Midbrain (tissue), 1 donor: ENCODE results near the gene PITPNB.

ENCODE experiments used
- DNase-seq: peaks from one replicate; lab custom pipeline; 2025; lab: John Stamatoyannopoulos, UW

The PITPNB gene

DNA sequence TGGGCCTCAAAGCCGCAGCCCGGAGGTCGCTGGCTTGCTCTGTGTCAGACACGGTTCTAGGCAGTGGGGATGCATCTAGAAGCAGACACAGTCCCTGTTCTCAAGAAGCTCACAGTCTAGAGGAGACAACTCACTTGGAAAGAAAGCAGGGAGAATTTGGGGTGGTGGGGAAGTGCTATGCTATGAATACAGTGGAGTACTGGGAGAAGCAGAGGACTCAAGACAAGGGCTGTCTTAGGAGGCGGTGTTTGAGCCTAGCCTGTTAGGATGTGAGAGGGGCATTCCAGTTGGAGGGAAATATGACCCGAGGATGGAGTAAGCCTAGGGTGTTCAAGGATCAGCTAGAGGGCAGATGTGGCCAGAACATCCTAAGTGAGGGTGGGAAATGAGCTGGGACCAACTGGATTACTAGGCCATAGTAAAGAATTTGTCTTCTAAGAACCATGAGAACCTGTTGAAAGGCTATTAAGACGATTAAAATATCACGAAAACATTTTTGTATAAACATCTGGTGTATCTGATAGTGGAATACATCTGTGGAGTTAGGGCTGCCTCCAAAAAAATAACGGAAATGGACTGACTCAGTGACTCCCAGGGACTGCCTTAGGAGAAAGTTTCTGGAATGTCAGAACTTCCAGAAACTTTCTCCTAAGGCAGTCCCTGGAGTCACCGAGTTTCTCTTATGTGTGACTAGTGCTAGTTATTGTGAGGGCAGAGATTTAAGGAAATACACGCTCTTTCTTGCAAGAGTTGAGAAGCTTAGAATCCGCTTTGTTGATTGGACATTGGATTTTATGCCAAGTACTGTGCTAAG is 1.1 kb upstream of the PITPNB start:
- DNase-seq: peak; percentile 5

DNA sequence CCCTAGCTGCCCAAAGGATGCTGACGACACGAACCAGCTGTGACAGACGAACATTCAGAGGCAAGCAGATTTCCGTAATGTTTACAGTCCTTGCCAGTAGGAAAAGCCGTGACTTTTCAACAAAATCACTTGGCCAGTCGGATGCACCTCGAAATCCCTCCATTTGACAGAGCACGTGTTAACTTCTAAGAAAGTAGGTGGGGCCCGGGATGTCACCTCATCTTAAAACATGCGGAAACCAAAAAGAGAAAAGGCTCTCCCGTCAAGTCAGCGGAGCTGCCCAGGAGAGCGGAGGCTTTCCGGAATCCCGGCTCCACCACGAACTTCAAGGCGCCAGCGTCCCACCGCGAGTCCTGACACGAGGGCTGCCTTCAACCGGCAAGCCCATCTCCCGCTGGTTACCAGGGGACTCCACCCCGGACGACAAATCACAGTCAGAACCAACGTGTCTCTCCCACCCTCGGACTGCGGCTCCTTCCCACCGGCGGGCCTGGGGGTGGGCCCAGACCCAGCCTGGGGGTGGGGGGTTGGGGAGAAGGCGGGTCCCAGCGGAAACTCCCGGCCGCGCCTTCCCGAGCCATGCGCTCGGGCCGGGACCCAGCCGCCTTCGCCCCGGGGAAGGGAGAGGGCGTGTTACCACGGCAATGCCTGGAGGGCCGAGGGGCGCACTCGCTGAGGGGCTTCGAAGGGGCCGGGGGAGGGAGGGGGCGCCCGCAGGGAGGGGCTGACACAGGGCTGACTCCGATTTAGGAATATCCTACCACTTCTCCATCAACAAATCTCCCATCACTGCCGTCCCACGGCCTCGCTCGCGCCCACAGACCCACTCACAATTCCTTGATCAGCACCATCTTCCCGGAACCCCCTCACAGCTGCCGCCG is 475 bp downstream of the PITPNB start:
- no peak for DNase-seq

DNA sequence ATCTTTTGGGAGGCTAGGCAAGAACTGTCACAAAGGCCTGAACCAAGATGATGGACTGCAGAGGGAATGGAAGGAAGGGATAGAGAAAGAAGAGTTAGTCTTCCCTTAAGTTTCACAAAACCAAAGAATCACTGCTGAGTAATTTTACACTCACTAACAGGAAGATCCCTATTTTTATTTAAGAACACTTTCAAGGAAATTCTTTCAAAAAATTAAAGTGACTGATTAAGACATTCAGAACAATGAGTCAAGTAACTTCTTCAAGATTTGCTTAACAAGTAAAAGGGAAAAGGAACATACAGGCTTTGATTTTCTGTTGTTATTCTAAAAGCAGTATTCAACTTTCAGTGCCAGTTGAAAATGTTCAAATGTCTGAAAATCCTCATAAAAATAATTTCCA is 3.1 kb downstream of the PITPNB start:
- no peak for DNase-seq

DNA sequence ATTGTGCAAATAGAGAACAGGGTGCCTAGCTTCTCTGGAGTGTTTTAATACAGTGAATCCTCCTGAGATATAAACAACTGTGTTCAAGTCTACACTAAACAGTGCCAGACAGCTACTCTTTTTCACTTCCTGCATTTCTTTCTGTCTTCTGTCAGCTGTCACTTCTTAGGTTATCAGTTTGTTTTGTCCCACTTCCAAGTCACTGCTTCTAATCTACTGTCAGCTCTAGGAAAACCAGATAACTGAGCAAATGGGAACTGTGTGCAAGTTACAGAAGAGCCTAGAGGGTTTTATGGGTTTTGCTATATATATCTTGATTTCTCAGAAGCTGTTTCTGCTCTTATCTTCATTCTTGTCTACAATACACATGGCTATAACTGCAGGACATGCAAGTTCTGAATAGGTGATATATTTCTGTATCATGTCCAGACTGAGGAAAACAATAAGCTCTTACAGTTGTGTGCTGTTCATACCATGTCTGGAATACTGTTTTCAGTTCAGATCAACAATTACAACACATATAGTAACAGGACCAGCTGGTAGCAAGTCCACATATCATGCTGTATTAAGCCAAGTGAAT is 5.8 kb downstream of the PITPNB start:
- DNase-seq: no peak

DNA sequence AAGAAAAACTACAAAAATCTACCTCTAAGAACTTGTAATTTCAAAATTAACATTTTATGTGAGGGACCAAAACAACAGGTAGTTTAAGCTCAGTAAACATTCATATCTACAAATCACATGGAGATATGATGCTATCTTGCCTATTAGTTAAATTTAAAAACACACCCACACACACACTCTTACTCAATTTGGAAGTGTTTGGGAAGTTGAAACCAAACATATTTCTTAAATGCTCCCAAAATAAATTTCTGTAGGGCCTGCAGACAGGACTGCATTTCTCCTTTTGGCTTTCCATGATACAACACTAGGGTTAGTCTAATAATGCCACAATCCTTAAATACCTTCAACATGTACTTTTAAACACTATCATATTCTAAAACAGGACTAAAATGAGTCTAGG is 7.0 kb downstream of the PITPNB start:
- DNase-seq: no peak

DNA sequence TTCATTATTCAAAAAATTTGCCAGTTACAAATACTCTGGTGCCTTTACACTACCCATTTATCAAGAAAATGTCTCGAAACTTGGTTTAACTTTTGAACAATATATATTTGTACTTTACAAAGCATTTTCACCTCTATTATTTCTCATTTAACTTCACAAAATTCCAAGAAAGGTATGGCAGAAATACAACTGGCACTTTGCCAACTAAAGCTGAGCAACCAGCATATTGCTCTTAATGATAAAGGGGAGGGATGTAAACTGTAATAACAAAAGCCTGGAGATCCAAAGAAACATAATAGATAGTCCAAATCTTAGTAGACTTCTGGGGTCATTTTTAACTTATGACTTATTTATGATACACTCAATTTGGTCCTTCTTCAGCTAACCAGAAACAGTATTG is 7.7 kb downstream of the PITPNB start:
- no peak for DNase-seq

DNA sequence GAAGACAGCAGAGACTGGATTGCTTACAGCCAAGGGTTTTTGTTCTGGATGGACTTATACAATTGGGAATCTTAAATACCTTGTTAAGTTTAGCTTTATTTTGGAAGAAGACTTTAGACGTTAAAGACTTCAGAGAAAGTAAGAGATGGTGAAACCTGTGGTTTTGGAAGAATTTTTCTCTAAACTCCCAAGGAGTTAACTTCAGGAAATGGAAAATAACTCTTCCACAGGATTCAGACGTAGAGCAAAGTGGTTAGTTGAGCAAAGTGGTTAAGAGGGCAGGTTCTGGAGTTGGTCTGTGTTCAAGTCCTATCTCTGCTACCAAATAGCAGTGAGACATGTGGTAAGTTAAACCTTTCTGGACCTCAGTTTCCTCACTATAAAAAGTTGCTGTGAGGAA is 12.8 kb downstream of the PITPNB start:
- DNase-seq: no peak

DNA sequence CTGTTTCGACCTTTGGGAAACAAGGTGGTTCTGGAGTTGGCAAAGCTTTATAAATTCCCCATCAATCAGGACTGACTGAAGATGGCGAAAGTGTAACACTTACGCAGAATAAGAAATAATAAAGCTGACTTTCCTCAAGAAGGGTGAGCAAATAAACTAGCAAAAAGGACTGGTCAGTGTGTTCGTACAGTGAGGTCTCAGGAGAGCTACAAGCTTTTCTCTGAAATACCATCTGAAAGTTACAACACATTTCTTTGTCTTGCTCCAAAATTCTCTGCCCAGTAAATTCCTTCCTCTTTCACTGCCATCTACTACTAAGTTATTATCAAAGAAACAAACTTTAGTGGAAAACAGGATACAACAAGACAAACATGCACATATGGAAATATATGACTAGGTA is 13.4 kb downstream of the PITPNB start:
- no peak for DNase-seq

DNA sequence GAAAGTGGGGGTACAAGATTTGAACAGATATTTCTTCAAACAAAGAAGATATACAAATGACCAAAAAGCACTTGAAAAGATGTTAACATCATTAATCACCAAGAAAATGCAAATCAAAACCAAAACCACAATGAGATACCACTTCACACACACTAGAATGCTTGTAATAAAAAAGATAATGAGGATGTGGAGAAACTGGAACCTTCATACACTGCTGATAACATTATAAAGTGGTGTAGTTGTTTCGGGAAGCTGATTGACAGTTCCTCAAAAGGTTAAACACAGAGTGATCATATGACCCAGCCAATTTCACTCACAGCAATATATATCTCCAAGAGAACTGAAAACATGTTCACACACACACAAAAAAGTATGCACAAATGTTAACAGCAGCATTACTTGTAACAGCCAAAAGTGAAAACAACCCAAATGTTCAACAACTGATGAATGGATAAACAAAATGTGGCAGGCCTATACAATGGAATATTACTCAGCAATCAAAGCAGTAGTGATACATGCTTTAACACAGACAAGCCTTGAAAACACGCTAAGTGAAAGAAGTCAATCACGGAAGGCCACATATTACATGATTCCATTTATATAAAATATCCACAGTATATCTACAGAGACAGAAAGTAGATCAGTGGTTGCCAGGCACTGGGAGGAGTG is 15.1 kb downstream of the PITPNB start:
- no peak for DNase-seq

DNA sequence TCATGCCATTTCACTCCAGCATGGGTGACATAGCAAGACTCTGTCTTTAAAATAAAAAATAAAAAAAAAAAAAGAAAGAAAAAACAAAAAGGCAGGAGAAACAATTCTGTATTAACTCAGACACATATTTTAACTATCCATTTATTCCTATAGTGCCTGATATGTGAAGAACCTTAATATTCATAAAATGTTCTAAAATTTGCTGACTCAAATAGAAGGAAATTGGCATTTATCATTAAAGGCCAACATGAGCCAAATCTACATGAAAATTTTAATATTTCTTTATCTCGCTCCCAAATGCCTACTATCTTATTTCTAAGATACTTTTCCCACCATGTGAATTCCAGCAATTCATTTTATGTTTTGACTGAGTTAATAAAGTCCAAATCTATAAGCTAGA is 18.9 kb downstream of the PITPNB start:
- DNase-seq: no peak

DNA sequence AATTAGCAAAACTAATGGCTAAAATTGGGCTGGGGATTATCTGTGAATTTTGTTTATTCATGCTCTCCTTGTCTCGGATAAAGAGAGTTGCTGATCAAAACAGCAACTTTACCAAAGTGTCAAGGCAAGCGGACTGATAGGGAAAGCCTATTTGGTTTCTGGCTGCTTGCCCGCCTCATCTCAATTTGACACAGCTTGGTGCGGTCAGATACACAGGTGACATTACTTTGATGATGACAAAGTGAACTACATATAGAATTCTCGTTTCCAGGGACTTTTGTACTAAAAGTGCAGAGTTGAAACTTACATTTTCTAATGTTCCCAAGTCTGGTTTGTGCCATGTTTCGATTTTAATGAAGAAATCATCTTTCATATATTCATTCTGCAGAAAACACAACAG is 22.8 kb downstream of the PITPNB start:
- DNase-seq: no peak

DNA sequence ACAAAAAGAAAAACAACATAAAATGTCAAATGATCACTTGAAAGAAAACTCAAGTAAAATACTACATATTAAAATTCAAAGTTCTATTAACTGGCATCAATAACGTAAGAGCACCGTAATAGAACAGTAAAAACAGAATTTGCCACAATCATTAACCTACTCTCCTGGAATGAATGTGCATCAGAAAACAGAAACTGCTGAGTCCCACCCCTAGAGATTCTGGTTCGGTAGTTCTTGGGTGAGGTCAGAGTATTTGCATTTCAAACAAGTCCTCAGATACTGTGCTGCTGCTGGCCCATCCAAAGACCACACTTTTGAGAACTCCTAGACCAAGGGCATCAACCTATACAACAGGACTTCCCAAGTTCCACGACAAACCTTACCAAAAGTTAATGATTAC is 23.5 kb downstream of the PITPNB start:
- no peak for DNase-seq

DNA sequence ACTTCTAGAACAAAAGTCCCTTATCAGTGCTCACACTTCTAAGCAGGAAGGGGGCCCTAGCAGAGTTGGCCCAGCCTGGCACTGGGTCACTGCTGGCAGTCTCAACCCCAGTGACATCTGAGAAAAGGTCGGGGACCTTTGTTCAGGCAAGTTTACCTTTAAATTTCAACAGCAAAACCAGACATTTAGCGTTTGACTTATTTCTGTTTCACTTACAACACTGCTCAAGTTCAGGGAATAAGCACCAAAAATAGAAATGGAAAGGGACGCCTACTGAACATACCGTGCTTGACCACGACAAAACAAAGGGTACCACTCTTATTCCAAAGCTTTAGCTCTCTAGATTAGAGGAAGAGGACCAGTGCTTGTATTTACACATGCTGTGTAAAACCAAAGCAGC is 26.2 kb downstream of the PITPNB start:
- no peak for DNase-seq

DNA sequence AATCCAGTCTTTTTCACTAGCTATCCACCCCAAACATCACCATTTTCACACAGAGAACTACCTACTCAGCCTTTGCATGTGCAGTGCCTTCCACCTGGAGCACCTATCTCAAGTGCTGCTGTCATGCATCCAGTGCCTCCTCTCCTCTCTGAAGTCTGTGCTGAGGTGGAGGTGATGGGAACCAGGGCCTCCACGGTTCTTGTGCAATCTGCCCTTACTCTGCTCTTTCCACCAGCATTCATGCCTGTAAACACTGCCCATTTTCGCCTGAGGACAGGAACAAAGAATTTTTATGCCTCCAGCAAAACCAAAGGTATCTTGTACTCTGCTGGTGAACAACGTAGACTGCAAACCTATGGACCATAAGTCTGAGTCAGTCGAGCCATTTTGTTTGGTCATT is 27.0 kb downstream of the PITPNB start:
- DNase-seq: no peak

DNA sequence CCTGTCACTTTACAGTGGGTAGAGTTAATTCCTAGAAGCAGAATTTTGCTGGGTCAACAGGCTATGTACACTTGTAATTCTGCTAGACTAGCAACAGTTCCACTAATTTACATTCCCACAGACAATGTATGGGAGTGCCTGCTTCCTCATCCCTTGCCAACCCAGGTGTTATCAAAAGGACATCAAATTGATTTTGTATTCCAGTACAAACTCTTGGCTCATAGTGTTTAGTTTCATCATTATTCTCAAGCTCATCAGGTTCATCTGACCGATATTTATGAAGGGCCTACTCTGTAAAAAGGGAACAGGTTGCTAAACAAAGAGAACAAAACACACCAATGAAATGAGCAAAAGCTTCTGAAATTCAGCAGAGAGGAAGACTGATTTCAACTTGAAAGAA is 30.7 kb downstream of the PITPNB start:
- DNase-seq: no peak

DNA sequence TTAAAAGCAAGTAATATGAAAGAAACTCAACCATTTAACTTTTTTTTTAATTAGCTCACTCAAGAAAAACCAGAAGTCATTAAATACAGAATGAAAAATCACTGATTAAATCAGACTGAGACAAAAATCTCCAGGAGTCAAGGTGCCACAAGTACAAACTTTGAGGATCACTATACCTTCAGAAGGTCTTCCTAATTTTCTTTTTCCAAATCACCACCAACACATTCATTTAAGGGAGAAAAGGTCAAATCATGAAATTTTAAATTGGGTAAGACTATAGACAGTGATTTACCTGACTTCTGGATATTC is 32.3 kb downstream of the PITPNB start:
- DNase-seq: no peak

DNA sequence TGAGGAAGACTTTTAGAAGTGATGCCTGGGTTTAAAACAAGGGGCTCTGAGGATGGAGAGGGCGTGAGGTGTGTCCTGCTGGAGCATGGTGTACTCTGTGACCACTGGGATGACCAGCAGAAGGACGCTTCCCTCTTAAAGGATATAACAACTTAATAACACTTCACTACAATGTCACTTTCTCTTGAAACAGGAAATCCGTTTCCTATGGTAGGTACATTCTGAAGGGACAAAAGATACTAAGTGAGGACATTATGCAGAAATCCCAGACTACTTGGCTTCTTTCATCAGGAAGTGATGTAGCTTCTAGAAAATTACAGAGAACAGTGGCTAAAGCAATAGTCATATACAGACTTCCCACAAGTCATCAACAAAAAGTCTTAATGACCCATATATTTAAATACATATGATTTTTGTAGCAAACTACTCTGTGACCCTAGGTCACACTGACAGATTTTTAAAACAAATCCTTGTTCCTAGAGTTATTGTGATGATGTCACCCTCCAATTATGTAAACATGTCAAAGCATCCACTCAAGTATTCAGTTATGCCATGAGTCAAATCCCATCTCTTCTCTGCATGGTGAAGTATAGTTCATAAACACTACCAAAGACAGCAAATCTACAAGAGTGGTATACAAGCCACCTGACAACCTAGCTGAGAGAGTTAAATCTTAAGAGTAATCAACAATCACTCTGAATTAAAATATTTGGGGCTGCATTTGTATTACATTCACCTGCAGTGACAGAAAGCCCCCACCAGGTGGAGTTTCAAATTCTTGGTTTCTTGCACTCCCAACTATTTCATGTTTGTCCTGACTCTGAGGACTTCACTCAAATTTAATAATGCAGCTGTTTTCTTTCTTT is 32.8 kb downstream of the PITPNB start:
- DNase-seq: peak; percentile 50

DNA sequence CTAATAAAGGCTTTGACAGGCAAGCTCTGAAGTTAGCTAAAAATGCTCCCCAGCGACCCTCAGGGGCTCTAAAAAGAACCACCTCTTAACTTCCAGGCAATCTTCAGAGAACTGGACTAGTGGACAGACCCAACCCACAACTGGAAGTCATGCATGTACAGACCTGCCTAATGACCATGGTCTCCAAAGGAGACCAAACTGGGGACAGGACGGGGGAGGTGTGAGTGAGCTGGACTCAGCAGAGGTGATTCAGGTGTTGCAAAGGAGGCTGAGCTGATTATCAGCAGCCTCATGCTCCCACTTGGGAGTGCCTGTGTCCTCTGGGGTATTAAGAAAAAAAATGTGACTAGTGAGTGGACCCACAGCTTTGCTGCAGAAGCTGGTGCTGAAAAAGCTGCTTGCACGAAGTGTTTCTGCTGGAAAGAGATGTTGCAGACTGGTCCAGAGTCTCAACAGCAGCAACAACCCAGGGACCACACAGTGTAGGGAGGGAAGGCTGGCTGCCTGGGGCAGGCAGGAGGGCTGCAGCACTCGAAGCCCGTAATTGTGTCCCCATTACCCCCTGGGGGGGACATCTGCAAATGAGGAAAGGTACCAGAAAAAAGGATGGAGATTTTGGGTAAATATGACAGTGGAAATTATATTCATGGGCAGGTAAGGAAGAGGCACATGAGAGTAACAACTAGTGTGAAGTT is 35.3 kb downstream of the PITPNB start:
- DNase-seq: no peak

DNA sequence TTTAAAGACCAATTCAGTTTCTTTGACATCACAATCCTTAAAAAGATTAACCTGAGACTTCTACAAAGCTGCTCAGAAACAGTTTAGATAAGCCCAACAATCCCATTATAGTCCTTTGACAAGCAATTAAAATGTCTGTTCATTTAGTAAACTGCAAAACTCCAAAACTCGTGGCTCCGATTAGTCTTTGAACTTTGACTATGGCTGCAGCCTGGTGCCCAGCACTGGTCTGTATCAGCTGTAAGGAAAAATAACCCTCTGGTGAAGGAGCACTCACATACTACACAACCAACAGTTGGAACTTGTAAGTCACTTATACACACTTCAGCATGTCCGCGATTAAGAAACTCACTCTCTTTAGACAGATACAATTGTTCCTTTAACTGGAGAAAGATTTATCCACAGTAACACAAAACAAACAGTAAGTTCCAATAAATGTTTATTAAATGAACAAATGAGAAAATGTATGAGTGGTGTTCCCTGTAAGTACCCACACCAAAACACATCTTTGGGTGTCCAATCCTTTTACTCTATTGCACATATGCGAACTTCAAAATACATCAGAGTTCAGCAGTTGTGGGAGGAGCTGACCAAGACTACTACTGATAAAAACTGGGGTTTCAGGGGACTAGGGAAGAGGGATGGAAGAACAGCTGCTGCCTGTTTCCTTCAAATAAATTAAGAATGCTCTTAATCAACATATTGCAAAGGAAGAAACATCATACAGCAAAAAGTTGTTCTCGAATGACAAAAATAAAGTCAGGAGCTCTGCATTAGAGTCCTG is 36.4 kb downstream of the PITPNB start:
- DNase-seq: peak; percentile 18

DNA sequence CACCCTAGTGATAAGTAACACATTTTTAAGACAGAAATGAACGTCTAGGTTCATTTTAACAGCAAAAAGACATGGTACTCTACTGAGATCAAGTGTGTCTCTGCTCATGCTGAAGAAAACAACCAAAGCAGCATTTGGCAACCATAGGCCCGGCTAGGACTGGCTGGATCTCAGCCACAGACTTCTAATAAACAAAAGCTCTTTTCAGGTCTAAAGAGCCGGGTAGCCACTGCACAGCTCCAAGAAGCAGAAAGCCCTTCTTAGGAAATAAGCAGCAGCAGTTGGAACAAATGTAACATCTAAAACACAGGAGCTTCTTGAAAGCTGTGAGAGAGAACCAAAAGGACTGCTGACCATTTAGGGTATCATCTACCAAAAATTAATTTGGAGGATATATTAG is 37.6 kb downstream of the PITPNB start:
- peak; percentile 88 for DNase-seq
